Calu3 (cell line): ENCODE data around the gene CALU. TPM values are rescaled to one million over a fixed set of nuclear protein-coding genes. Genes with fewer than 3 reads are reported as not detected.

ENCODE experiments used
- BruUV-seq: library from RNA; stranded (reverse); fragments of 400-500 nt; replicated peaks from 2 replicates; lab custom pipeline; 2021; lab: Mats Ljungman, UMichigan
- CTCF ChIA-PET: fragments of 300-600 bp; sonication (Branson Sonifier 250); formaldehyde crosslinking; loops from one replicate; lab custom pipeline; 2022; ENCODE audit warnings: antibody characterized with exemption; lab: Charles Lee
- DNase-seq: peaks from one replicate; pipeline ENCODE4 v3.0.0; 2022
- H3K27ac Mint-ChIP-seq: one replicate; pipeline ENCODE4 v1.8.0; 2022; ENCODE audit warnings: mixed read lengths; ENCODE audit not compliant: unreplicated experiment
- H3K27me3 Mint-ChIP-seq: one replicate; pipeline ENCODE4 v1.8.0; 2022; ENCODE audit warnings: mixed read lengths; ENCODE audit not compliant: unreplicated experiment
- H3K36me3 Mint-ChIP-seq: one replicate; pipeline ENCODE4 v1.8.0; 2022; ENCODE audit warnings: mild to moderate bottlenecking, moderate library complexity, mixed read lengths; ENCODE audit not compliant: insufficient read depth, unreplicated experiment
- H3K4me1 Mint-ChIP-seq: one replicate; pipeline ENCODE4 v1.8.0; 2022; ENCODE audit warnings: mild to moderate bottlenecking, low read depth, mixed read lengths; ENCODE audit not compliant: unreplicated experiment
- H3K4me3 Mint-ChIP-seq: one replicate; pipeline ENCODE4 v1.8.0; 2022; ENCODE audit warnings: mild to moderate bottlenecking, low read depth, moderate library complexity, mixed read lengths; ENCODE audit not compliant: unreplicated experiment
- H3K9me3 Mint-ChIP-seq: one replicate; pipeline ENCODE4 v1.8.0; 2022; ENCODE audit warnings: low read depth, mixed read lengths; ENCODE audit not compliant: unreplicated experiment
- intact Hi-C: fragments of 100-400 bp; cut with micrococcal nuclease; formaldehyde crosslinking; loops from one replicate; pipeline ENCODE4 v1.10.0; 2022; ENCODE audit not compliant: unreplicated experiment
- total RNA-seq: library from RNA; stranded (reverse); gene quantifications from 2 replicates; pipeline ENCODE4 v1.2.3, GENCODE V29; 2022
- TF ChIP-seq, protein P1 (sequence below): fragments of 200-600 bp; IDR thresholded peaks from one replicate; pipeline ENCODE4 v1.8.0; 2022; ENCODE audit warnings: antibody characterized with exemption; ENCODE audit not compliant: unreplicated experiment

The CALU gene
- total RNA-seq, 1 experiment from 2014 or later: 154 TPM

DNA sequence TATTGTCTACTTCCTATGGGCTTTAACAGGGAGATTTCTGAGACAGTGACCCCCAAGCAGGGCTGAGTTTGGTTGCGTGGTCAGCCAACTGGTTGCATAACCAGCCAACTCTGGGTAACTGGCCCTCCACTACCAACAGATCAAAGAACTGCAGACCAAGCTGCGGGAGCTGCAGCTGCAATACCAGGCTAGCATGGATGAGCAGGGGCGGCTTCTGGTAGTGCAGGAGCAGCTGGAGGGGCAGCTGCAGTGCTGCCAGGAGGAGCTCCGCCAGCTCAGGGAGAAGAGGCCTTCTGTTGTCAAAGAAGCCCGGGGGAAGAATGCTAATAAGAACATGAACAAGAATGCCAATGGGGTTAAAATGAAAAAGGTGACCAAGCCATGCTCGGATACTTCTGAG is 75.3 kb downstream of the CALU start:
- peaks cover 59% of the 10 kb centered on the region for H3K27me3 Mint-ChIP-seq
- CTCF ChIA-PET: no interaction called here
- peaks cover 6% of the 10 kb centered on the region for H3K4me1 Mint-ChIP-seq
- no peaks in the 10 kb centered on the region for H3K9me3 Mint-ChIP-seq
- no peak for DNase-seq
- BruUV-seq: no TSS peak
- intact Hi-C loops: no loop called here
- no peak overlapping the region for H3K4me3 Mint-ChIP-seq
- H3K27ac Mint-ChIP-seq: no peak overlapping the region
- H3K36me3 Mint-ChIP-seq: no peaks in the 10 kb centered on the region
- TF ChIP-seq, protein P1, sequence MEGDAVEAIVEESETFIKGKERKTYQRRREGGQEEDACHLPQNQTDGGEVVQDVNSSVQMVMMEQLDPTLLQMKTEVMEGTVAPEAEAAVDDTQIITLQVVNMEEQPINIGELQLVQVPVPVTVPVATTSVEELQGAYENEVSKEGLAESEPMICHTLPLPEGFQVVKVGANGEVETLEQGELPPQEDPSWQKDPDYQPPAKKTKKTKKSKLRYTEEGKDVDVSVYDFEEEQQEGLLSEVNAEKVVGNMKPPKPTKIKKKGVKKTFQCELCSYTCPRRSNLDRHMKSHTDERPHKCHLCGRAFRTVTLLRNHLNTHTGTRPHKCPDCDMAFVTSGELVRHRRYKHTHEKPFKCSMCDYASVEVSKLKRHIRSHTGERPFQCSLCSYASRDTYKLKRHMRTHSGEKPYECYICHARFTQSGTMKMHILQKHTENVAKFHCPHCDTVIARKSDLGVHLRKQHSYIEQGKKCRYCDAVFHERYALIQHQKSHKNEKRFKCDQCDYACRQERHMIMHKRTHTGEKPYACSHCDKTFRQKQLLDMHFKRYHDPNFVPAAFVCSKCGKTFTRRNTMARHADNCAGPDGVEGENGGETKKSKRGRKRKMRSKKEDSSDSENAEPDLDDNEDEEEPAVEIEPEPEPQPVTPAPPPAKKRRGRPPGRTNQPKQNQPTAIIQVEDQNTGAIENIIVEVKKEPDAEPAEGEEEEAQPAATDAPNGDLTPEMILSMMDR: no peak

DNA sequence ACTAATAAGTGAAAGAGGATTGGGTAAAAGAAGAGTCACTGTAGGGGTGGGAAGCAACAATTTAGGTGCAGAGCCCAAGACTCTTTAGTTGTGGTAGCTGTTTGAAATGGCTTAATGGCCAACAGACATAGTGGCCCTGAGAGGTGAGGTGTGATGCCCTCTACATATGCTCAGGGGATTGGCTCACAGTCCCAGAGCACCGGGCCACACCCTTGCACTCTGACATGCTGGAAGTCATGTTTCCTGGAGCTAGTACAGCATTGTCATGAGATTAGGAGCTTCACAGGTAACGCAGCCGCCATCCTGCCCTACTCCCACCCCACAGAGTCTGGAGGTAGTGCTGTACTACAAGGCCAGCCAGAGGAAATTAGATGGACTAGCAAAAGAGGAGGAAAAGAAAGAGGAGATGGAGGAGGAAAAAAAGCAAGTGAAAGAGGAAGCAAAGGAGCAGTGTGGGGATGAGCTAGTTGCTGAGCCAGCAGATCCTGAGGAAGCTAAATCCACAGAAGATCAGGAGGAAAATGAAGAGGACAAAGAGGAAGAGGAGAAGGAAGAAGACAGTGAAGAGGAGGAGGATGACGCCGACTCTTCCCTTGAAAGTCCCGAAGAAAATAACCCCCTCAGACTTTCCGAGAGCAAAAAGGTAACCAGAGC is 76.3 kb downstream of the CALU start:
- Mint-ChIP-seq H3K27ac (no peak overlapping the region), H3K4me1 (peaks cover 6% of the 10 kb centered on the region), H3K36me3 (no peaks in the 10 kb centered on the region), H3K4me3 (no peak overlapping the region), H3K9me3 (no peaks in the 10 kb centered on the region), H3K27me3 (peaks cover 59% of the 10 kb centered on the region)
- intact Hi-C loops: no loop called here
- TF ChIP-seq, protein P1: no peak
- no peak for DNase-seq
- CTCF ChIA-PET: no interaction called here
- BruUV-seq: no TSS peak

DNA sequence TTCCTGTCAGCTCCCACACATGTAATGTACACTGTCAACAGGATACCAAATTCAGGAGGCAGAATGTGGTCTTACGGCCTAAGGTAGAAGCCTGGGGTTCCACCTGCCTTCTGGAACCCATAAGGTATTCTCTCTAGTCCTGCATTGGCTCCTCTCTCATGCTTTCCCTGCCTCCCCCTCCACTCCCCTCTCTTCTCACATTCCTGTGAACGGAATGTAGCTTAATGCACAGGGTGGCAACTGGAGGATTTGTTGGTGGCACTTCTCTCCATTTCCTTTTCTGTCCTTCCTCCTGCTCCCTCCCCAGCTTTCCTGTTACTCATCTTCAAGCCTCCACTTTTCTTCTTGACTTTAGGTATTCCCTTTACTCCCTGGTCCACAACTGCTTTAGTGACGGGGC is 79.5 kb downstream of the CALU start:
- Mint-ChIP-seq H3K9me3 (no peaks in the 10 kb centered on the region), H3K4me3 (no peak overlapping the region), H3K4me1 (peaks cover 6% of the 10 kb centered on the region), H3K36me3 (no peaks in the 10 kb centered on the region), H3K27me3 (peaks cover 85% of the 10 kb centered on the region), H3K27ac (no peak overlapping the region)
- CTCF ChIA-PET: interaction anchor here (0.5 kb wide), 1 partner anchor 13 kb away, joined by 5 read pairs; no protein-coding TSS in a partner anchor
- TF ChIP-seq, protein P1: no peak
- BruUV-seq: no TSS peak
- no peak for DNase-seq
- intact Hi-C loops: no loop called here

Other genes with a start within 250 kb of the CALU start
- gene GARIN1A, start 67.1 kb upstream of the CALU start, total RNA-seq: 7.3 and 8.5 TPM in 2 replicates
- gene OPN1SW, start 36.4 kb downstream of the CALU start, total RNA-seq: not detected in 2 replicates
- gene CCDC136, start 52.6 kb downstream of the CALU start, total RNA-seq: 2.2 and 5.9 TPM in 2 replicates
- 0.42 and 0.98 TPM in 2 replicates for gene FLNC, start 91.0 kb downstream of the CALU start, total RNA-seq
- 104 and 123 TPM in 2 replicates for gene ATP6V1F, start 123.5 kb downstream of the CALU start, total RNA-seq
- 6.8 and 10.6 TPM in 2 replicates for gene KCP, start 171.3 kb downstream of the CALU start, total RNA-seq
- 11.4 and 13.4 TPM in 2 replicates for gene IRF5, start 198.6 kb downstream of the CALU start, total RNA-seq